ENCODE data around the gene EXOSC2. TPM values are rescaled to one million over a fixed set of nuclear protein-coding genes. Genes with fewer than 3 reads are reported as not detected.

The EXOSC2 gene
- total RNA-seq, 2 experiments from 2014 or later = 65.0 to 89.9 TPM

GRCh38 chr9:130710822-130711352 lies 17.3 kb downstream of the EXOSC2 start:
- H3K4me3 ChIP-seq (ENCODE audit: low read depth, low read length, poor library complexity, severe bottlenecking) = no peak overlapping the region
- TF ChIP-seq EZH2phosphoT487 (IDR thresholded peaks at IDR 0.05; ENCODE audit: borderline replicate concordance, low read depth, low read length) = no peak
- TF ChIP-seq, protein P1, sequence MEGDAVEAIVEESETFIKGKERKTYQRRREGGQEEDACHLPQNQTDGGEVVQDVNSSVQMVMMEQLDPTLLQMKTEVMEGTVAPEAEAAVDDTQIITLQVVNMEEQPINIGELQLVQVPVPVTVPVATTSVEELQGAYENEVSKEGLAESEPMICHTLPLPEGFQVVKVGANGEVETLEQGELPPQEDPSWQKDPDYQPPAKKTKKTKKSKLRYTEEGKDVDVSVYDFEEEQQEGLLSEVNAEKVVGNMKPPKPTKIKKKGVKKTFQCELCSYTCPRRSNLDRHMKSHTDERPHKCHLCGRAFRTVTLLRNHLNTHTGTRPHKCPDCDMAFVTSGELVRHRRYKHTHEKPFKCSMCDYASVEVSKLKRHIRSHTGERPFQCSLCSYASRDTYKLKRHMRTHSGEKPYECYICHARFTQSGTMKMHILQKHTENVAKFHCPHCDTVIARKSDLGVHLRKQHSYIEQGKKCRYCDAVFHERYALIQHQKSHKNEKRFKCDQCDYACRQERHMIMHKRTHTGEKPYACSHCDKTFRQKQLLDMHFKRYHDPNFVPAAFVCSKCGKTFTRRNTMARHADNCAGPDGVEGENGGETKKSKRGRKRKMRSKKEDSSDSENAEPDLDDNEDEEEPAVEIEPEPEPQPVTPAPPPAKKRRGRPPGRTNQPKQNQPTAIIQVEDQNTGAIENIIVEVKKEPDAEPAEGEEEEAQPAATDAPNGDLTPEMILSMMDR (conservative IDR thresholded peaks at IDR 0.05; ENCODE audit: low read length) = no peak
- CTCF ChIA-PET (ENCODE audit: unreplicated experiment) = no interaction called here
- H2AFZ ChIP-seq (ENCODE audit: low read length) = no peak overlapping the region
- intact Hi-C loops (cut with micrococcal nuclease; ENCODE audit: unreplicated experiment) = loop anchor here (5.0 to 10.0 kb wide), 2 partner anchors 231 to 334 kb away; no protein-coding TSS in a partner anchor
- no peaks in the 10 kb centered on the region for H3K9me3 ChIP-seq (ENCODE audit: low read length)
- no peak overlapping the region for H3K4me2 ChIP-seq (ENCODE audit: low read length)
- H3K36me3 ChIP-seq (ENCODE audit: insufficient read depth, low read length) = peaks cover 14% of the 10 kb centered on the region; the same call in 1 of the 2 replicates
- H3K27ac ChIP-seq (ENCODE audit: low read depth, low read length, poor library complexity, severe bottlenecking) = no peak overlapping the region
- no peak for DNase-seq (ENCODE audit: low spot score)
- peaks cover 25% of the 10 kb centered on the region for H3K4me1 ChIP-seq (ENCODE audit: insufficient read depth, low read length, poor library complexity, severe bottlenecking)
- H3K79me2 ChIP-seq (ENCODE audit: insufficient read depth, low read depth, low read length) = peaks cover 26% of the 10 kb centered on the region
- POLR2A ChIA-PET = interaction anchor here (1.1 to 1.4 kb wide), 2 partner anchors 9 to 17 kb away, joined by 4 to 6 read pairs; no protein-coding TSS in a partner anchor
- BruUV-seq (replicated peaks) = no TSS peak
- H4K20me1 ChIP-seq (ENCODE audit: insufficient read depth, low read length) = peaks cover 15% of the 10 kb centered on the region; the same call in 1 of the 2 replicates
- H3K9me2 ChIP-seq (ENCODE audit: insufficient read depth, low read length) = no peaks in the 10 kb centered on the region

DNA sequence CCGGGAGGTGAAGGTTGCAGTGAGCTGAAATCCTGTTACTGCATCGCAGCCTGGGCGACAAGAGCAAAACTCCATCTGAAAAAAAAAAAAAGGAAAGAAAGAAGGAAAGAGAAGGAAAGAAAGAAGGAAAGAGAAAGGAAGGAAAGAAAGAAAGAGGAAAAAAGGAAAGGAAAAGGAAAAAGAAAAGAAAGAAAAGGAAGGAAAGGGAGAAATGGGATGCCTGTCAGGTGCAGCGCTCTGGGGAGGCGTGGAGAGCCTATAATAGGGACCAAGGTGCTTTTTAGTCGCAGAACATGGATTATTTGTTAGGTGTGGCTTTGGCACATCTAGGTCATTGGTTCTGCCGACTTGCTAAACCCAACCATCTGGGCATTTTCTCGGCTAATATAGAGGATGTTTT lies 17.9 kb downstream of the EXOSC2 start:
- no peak for DNase-seq (ENCODE audit: low spot score)
- H3K79me2 ChIP-seq (ENCODE audit: insufficient read depth, low read depth, low read length) = peaks cover 29% of the 10 kb centered on the region
- no peak for TF ChIP-seq EZH2phosphoT487 (IDR thresholded peaks at IDR 0.05; ENCODE audit: borderline replicate concordance, low read depth, low read length)
- TF ChIP-seq, protein P1 (conservative IDR thresholded peaks at IDR 0.05; ENCODE audit: low read length) = no peak
- BruUV-seq (replicated peaks) = no TSS peak
- no peak overlapping the region for H3K27ac ChIP-seq (ENCODE audit: low read depth, low read length, poor library complexity, severe bottlenecking)
- peaks cover 10% of the 10 kb centered on the region; the same call in 1 of the 2 replicates for H3K36me3 ChIP-seq (ENCODE audit: insufficient read depth, low read length)
- H3K4me3 ChIP-seq (ENCODE audit: low read depth, low read length, poor library complexity, severe bottlenecking) = no peak overlapping the region
- peaks cover 25% of the 10 kb centered on the region for H3K4me1 ChIP-seq (ENCODE audit: insufficient read depth, low read length, poor library complexity, severe bottlenecking)
- H2AFZ ChIP-seq (ENCODE audit: low read length) = no peak overlapping the region
- ChIA-PET CTCF (ENCODE audit: unreplicated experiment) (no interaction called here), POLR2A (interaction anchor here (0.6 to 1.4 kb wide), 3 partner anchors 9 to 16 kb away, joined by 3 to 6 read pairs (median 4); no protein-coding TSS in a partner anchor)
- H3K9me2 ChIP-seq (ENCODE audit: insufficient read depth, low read length) = no peaks in the 10 kb centered on the region
- no peak overlapping the region for H3K4me2 ChIP-seq (ENCODE audit: low read length)
- peaks cover 15% of the 10 kb centered on the region; the same call in 1 of the 2 replicates for H4K20me1 ChIP-seq (ENCODE audit: insufficient read depth, low read length)
- intact Hi-C loops (cut with micrococcal nuclease; ENCODE audit: unreplicated experiment) = loop anchor here (5.0 to 10.0 kb wide), 2 partner anchors 231 to 333 kb away; no protein-coding TSS in a partner anchor
- no peaks in the 10 kb centered on the region for H3K9me3 ChIP-seq (ENCODE audit: low read length)

All from OCI-LY7 (cell line).